ENCODE measurements around the gene AMTN.
"Not testable (repeated sequence)": the region's sequence is repeated elsewhere in the genome, so short reads cannot be mapped to it uniquely, and the experiment has no call there.

AMTN gene

DNA sequence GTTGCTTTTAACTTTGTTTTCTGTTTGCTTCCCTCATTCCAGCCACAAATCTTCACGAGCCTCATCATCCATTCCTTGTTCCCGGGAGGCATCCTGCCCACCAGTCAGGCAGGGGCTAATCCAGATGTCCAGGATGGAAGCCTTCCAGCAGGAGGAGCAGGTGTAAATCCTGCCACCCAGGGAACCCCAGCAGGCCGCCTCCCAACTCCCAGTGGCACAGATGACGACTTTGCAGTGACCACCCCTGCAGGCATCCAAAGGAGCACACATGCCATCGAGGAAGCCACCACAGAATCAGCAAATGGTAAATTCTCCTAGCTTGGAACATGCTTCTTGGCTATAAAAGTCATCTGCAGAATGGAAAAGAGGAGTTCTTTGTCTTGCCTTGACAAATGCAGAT is 12.6 kb downstream of the AMTN start:
- ATAC-seq (replicated peaks; ENCODE audit: extremely low read depth, poor library complexity, severe bottlenecking), result no peak
- no peak overlapping the region for H3K4me3 Mint-ChIP-seq
- peaks cover 30% of the 10 kb centered on the region for H3K27me3 Mint-ChIP-seq
- DNase-seq (ENCODE audit: low spot score in 2 of 2), result no peak
- H3K36me3 Mint-ChIP-seq (ENCODE audit: insufficient read depth), result no peaks in the 10 kb centered on the region
- no peak overlapping the region for H3K27ac Mint-ChIP-seq (ENCODE audit: low read depth)
- no peaks in the 10 kb centered on the region for H3K4me1 Mint-ChIP-seq
- H3K9me3 Mint-ChIP-seq, result no peaks in the 10 kb centered on the region

DNA sequence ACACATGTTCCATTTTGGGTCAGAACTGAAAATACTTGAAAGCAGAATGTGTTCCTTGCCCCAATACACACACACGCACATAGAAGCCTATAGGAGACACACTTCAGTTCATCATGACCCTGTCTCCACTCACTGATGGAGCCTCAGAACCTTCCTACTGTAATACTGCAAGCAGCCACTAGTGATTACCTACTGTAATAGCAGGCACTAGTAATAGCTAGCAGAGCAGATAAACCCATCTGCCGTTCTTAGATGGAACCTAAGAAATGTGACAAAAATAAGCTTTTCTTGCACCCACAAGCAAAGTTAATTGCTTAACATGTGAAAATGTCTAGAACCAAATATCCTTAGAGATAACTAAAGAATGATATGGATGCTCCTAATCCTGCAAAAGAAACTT is 13.6 kb downstream of the AMTN start:
- ATAC-seq (replicated peaks; ENCODE audit: extremely low read depth, poor library complexity, severe bottlenecking), result no peak
- Mint-ChIP-seq H3K27ac (ENCODE audit: low read depth) (no peak overlapping the region), H3K36me3 (ENCODE audit: insufficient read depth) (no peaks in the 10 kb centered on the region), H3K4me3 (no peak overlapping the region), H3K4me1 (no peaks in the 10 kb centered on the region), H3K9me3 (no peaks in the 10 kb centered on the region), H3K27me3 (peaks cover 30% of the 10 kb centered on the region)
- no peak for DNase-seq (ENCODE audit: low spot score in 2 of 2)

- H3K36me3 Mint-ChIP-seq (ENCODE audit: insufficient read depth), result no peaks in the 10 kb centered on the region
- ATAC-seq (replicated peaks; ENCODE audit: extremely low read depth, poor library complexity, severe bottlenecking), result no peak
- H3K4me1 Mint-ChIP-seq, result no peaks in the 10 kb centered on the region
- H3K9me3 Mint-ChIP-seq, result no peaks in the 10 kb centered on the region
- peaks cover 30% of the 10 kb centered on the region for H3K27me3 Mint-ChIP-seq
- no peak overlapping the region for H3K4me3 Mint-ChIP-seq
- no peak for DNase-seq (ENCODE audit: low spot score in 2 of 2)
- no peak overlapping the region for H3K27ac Mint-ChIP-seq (ENCODE audit: low read depth)
These were observed 14.8 kb downstream of the AMTN start for GRCh38 chr4:70533211-70533610.

GRCh38 chr4:70533791-70534190 is 15.4 kb downstream of the AMTN start:
- H3K9me3 Mint-ChIP-seq, result no peaks in the 10 kb centered on the region
- H3K36me3 Mint-ChIP-seq (ENCODE audit: insufficient read depth), result no peaks in the 10 kb centered on the region
- H3K27ac Mint-ChIP-seq (ENCODE audit: low read depth), result no peak overlapping the region
- DNase-seq (ENCODE audit: low spot score in 2 of 2) (no peak), ATAC-seq (replicated peaks; ENCODE audit: extremely low read depth, poor library complexity, severe bottlenecking) (no peak)
- no peak overlapping the region for H3K4me3 Mint-ChIP-seq
- peaks cover 25% of the 10 kb centered on the region for H3K27me3 Mint-ChIP-seq
- H3K4me1 Mint-ChIP-seq, result no peaks in the 10 kb centered on the region

DNA sequence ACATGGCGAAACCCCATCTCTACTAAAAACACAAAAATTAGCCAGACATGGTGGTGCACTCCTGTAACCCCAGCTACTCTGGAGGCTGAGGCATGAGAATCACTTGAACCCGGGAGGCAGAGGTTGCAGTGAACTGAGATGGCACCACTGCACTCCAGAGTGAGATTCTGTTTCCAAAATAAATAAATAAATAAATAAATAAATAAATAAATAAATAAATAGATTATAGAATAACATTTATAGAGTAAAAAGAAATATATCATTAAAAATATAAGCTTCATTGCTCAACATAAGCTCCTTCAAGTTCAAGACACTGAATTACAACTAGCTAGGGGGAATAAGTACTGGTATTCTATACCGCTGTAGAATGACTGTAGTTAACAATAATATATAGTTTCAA is 16.5 kb downstream of the AMTN start:
- H3K36me3 Mint-ChIP-seq (ENCODE audit: insufficient read depth); H3K4me3 Mint-ChIP-seq; H3K4me1 Mint-ChIP-seq; ATAC-seq (replicated peaks; ENCODE audit: extremely low read depth, poor library complexity, severe bottlenecking); H3K9me3 Mint-ChIP-seq; DNase-seq (ENCODE audit: low spot score in 2 of 2); H3K27ac Mint-ChIP-seq (ENCODE audit: low read depth): not testable (repeated sequence)
- H3K27me3 Mint-ChIP-seq, result peaks cover 14% of the 10 kb centered on the region

- no peaks in the 10 kb centered on the region for H3K4me1 Mint-ChIP-seq
- H3K4me3 Mint-ChIP-seq, result no peak overlapping the region
- ATAC-seq (replicated peaks; ENCODE audit: extremely low read depth, poor library complexity, severe bottlenecking) (no peak), DNase-seq (ENCODE audit: low spot score in 2 of 2) (no peak)
- peaks cover 11% of the 10 kb centered on the region for H3K27me3 Mint-ChIP-seq
- H3K27ac Mint-ChIP-seq (ENCODE audit: low read depth), result no peak overlapping the region
- H3K36me3 Mint-ChIP-seq (ENCODE audit: insufficient read depth), result no peaks in the 10 kb centered on the region
- H3K9me3 Mint-ChIP-seq, result no peaks in the 10 kb centered on the region
These were observed 20.5 kb downstream of the AMTN start for GRCh38 chr4:70538869-70539268.

GRCh38 chr4:70544279-70544868 is 26.0 kb downstream of the AMTN start:
- Mint-ChIP-seq H3K36me3 (ENCODE audit: insufficient read depth) (no peaks in the 10 kb centered on the region), H3K27me3 (peaks cover 31% of the 10 kb centered on the region), H3K4me3 (no peak overlapping the region), H3K4me1 (no peaks in the 10 kb centered on the region), H3K27ac (ENCODE audit: low read depth) (no peak overlapping the region), H3K9me3 (no peaks in the 10 kb centered on the region)
- DNase-seq (ENCODE audit: low spot score in 2 of 2), result no peak
- no peak for ATAC-seq (replicated peaks; ENCODE audit: extremely low read depth, poor library complexity, severe bottlenecking)

GRCh38 chr4:70556856-70557255 is 38.5 kb downstream of the AMTN start:
- DNase-seq (ENCODE audit: low spot score in 2 of 2) (no peak), ATAC-seq (replicated peaks; ENCODE audit: extremely low read depth, poor library complexity, severe bottlenecking) (no peak)
- Mint-ChIP-seq H3K4me3 (no peak overlapping the region), H3K4me1 (no peaks in the 10 kb centered on the region), H3K27me3 (peaks cover 13% of the 10 kb centered on the region), H3K36me3 (ENCODE audit: insufficient read depth) (peaks cover 1% of the 10 kb centered on the region), H3K9me3 (peaks cover 3% of the 10 kb centered on the region), H3K27ac (ENCODE audit: low read depth) (no peak overlapping the region)

DNA sequence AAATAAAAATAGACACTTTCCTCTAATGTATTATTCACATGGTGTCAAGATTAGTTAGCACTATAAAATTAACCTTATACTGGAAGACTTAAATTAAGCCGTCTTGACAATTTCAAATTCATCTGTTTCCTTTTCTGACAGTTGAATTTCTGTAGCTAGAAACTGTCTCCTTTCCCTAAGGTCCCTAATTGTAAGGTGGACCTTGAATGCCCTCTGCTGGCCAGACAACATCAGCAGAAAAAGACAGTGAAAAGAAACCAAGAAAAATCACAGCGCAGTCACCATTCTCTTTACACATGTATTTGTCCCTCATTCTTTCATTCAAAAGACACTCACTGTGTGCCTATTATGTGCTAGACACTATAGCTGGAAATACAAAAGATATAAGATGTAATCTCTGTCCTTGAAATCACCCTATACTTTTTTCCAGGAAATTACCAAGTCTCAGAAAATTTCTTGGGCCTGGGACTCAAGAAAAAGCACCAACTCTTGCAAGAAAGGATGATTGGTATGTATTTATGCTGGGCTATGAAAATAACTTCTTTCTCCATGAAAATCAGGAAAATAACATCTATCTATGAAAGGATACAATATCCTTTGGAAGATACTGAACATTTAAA is 41.0 kb downstream of the AMTN start:
- ATAC-seq (replicated peaks; ENCODE audit: extremely low read depth, poor library complexity, severe bottlenecking), result no peak

GRCh38 chr4:70559924-70560323 is 41.6 kb downstream of the AMTN start:
- Mint-ChIP-seq H3K36me3 (ENCODE audit: insufficient read depth) (no peaks in the 10 kb centered on the region), H3K9me3 (no peaks in the 10 kb centered on the region), H3K27me3 (no peaks in the 10 kb centered on the region), H3K4me3 (no peak overlapping the region), H3K27ac (ENCODE audit: low read depth) (no peak overlapping the region), H3K4me1 (no peaks in the 10 kb centered on the region)
- DNase-seq (ENCODE audit: low spot score in 2 of 2), result no peak
- ATAC-seq (replicated peaks; ENCODE audit: extremely low read depth, poor library complexity, severe bottlenecking), result no peak

More for the DNA sequence above, 41.0 kb downstream of the AMTN start:
- Mint-ChIP-seq H3K9me3 (no peaks in the 10 kb centered on the region), H3K27me3 (no peaks in the 10 kb centered on the region), H3K4me3 (no peak overlapping the region), H3K27ac (ENCODE audit: low read depth) (no peak overlapping the region), H3K36me3 (ENCODE audit: insufficient read depth) (peaks cover under 1% of the 10 kb centered on the region), H3K4me1 (no peaks in the 10 kb centered on the region)
- DNase-seq (ENCODE audit: low spot score in 2 of 2), result no peak

DNA sequence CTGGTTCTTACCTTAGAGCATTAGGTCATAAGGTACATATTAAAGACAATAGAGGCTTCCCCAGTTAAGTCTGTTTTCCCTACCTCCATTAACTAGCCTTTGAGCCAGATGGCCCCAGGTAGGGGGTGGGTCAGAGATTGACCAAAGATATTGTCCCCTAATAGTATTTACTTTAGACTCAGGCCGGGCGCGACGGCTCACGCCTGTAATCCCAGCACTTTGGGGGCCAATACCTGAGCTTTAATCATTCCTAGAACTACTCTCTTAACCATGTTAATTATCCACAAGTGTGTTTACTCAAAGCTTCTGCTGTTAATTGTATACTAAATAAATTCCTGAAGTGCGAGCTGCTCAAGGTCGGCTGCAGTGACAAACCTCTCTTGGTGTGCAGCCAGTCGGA is 45.7 kb downstream of the AMTN start:
- Mint-ChIP-seq H3K36me3 (ENCODE audit: insufficient read depth) (no peaks in the 10 kb centered on the region), H3K27me3 (no peaks in the 10 kb centered on the region), H3K4me1 (no peaks in the 10 kb centered on the region), H3K4me3 (no peak overlapping the region), H3K27ac (ENCODE audit: low read depth) (no peak overlapping the region), H3K9me3 (no peaks in the 10 kb centered on the region)
- DNase-seq (ENCODE audit: low spot score in 2 of 2) (no peak), ATAC-seq (replicated peaks; ENCODE audit: extremely low read depth, poor library complexity, severe bottlenecking) (no peak)

DNA sequence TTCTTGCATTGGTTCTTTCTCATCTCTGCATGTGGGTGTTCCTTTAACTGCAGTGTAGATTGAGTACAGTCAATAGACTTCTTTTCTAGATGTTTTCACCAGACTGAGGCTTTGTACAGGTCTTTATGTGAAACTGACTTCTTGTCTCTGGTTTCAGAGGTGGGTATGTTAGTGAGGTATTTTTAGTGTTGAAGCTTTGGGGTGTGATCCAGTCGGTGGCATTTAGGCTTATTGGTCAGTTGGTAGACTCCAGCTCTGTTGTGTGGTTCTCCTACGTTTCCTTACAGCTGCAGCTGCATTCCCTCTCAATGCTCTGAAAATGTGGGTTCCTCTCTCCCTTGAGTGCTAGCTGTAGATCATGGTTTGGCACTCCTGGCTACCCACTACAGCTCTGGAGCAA is 52.4 kb downstream of the AMTN start:
- no peak overlapping the region for H3K27ac Mint-ChIP-seq (ENCODE audit: low read depth)
- H3K27me3 Mint-ChIP-seq, result peaks cover 19% of the 10 kb centered on the region
- ATAC-seq (replicated peaks; ENCODE audit: extremely low read depth, poor library complexity, severe bottlenecking) (no peak), DNase-seq (ENCODE audit: low spot score in 2 of 2) (no peak)
- H3K9me3 Mint-ChIP-seq, result no peaks in the 10 kb centered on the region
- no peak overlapping the region for H3K4me3 Mint-ChIP-seq
- H3K4me1 Mint-ChIP-seq, result no peaks in the 10 kb centered on the region
- no peaks in the 10 kb centered on the region for H3K36me3 Mint-ChIP-seq (ENCODE audit: insufficient read depth)

DNA sequence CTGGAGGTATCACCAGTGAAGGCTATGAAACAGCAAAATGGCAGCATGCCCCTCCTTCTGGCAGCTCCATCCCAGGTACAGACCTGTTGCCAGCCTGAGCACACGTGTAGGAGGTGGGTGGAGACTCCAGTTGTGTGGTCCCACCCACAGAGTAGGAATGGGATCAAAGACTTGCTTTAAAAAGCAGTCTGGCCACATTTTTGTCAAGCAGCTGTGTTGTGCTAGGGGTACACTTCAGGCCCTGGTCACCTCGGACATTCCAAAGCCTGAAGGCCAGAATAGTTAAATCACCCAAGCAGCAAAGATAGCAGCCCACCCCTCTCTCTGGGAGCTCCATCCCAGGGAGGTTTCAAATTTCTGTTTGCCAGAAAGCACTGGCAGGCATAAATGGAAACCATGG is 53.4 kb downstream of the AMTN start:
- DNase-seq (ENCODE audit: low spot score in 2 of 2) (no peak), ATAC-seq (replicated peaks; ENCODE audit: extremely low read depth, poor library complexity, severe bottlenecking) (no peak)
- Mint-ChIP-seq H3K27ac (ENCODE audit: low read depth) (no peak overlapping the region), H3K9me3 (no peaks in the 10 kb centered on the region), H3K4me1 (no peaks in the 10 kb centered on the region), H3K36me3 (ENCODE audit: insufficient read depth) (no peaks in the 10 kb centered on the region), H3K4me3 (no peak overlapping the region), H3K27me3 (peaks cover 19% of the 10 kb centered on the region)

Measured in central memory CD8-positive, alpha-beta T cell (primary cell).